DMS 273 treated with DMSO at 0.1 percent for 48 hours (cell line): ENCODE results near the gene UBR4.
"Not testable (repeated sequence)": the region's sequence is repeated elsewhere in the genome, so short reads cannot be mapped to it uniquely, and the experiment has no call there.

Experiments used
- DNase-seq: peaks from one replicate; lab custom pipeline; 2025; lab: John Stamatoyannopoulos, UW

UBR4 gene

DNA sequence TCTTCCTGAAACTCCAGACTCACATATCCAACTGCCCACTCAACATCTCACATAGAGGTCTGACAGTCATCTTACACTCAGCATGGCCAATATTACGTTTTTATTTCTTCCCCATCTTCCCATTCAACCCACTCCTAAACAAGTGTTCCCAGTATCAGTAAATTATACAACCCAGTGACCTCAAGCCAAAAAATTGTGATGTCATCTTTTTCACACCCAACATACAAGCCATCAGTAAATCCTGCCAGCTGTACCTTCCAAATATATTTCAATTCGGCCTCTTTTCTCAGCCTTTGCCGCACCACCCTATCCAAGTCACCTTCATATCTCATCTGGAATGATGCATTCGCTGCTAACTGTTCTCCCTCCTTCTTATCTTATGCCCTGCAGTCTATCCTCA lies 19.6 kb downstream of the UBR4 start:
- no peak for DNase-seq

DNA sequence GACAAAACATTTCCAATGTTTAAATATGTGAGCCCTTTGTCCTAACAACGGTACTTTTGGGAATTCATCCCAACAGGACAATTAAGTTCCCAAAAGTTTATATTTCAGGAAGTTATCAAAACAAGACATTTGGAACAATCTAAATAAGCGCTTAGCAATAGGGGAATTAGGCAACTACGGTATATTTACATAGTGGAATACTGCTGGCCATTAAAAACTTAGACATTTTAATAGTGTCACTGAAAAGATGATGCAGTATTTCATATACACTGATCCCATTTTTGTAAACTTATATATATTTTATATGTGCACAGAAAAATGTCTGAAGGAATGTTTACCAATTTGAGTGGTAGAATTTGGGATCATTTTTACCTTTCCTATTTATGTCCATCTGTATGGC lies 20.8 kb downstream of the UBR4 start:
- DNase-seq: no peak

DNA sequence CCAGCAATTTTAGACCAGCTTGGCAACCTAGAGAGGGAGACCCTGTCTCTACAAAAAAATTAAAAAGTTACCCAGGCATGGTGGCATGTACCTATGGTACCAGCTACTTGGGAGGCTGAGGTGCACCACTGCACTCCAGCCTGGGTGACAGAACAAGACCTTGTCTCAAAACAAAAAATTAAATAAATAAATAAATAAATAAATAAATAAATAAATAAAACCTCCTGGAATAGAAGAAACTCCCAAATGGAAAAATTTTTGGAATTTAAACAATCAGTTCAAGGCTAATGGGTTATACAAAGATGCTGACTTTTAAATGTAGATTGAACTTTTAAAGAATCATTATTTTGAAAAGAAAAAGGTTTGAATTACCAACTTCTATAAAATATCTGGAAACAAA lies 22.2 kb downstream of the UBR4 start:
- no peak for DNase-seq

DNA sequence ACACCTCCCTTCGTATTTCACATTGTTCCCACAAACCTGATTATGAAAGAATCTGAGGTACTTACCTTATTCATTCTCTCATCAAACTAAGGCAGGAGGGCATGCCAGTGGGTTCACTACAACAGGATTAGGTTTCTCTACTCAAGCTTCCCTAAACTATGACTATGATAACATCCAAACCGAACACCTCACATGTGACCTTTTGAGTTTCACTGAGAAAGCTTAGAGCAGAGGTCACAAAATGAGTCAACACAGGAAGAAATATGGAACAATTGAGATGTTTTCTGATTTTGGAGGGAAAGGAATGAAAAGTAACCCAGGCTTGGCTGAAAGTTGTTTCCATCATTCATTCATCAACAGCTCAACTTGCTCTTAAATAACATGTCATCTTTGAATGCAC lies 24.1 kb downstream of the UBR4 start:
- no peak for DNase-seq

DNA sequence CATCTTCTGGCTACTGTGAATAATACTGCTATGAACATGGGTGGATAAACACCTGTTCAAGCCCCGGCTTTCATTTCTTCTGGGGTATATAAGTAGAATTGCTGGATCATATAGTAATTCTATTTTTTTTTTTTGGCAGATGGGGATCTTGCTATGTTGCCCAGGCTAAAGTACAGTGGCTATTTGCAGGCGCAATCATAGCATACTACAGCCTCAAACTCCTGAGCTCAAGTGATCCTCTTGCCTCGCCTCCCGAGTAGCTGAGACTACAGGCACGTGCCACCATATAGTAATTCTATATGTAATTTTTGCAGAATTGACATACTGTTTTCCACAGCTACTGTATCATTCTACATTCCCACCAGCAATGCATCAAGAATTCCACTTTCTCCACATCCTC lies 27.8 kb downstream of the UBR4 start:
- no peak for DNase-seq

DNA sequence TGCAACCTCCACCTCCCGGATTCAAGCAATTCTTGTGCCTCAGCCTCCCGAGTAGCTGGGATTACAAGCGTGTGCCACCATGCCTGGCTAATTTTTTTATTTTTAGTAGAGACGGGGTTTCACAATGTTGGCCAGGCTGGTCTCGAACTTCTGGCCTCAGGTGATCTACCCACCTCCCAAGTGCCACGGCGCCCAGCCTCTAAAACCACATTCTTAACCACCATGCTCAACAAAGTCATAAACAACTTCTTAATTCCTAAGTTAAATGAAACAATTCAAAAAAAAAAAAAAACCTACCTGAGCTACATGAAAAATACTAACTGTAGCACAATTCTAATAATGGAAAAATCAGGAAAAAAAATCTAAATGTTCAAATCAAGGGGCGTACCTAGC lies 29.8 kb downstream of the UBR4 start:
- not testable (repeated sequence) for DNase-seq

DNA sequence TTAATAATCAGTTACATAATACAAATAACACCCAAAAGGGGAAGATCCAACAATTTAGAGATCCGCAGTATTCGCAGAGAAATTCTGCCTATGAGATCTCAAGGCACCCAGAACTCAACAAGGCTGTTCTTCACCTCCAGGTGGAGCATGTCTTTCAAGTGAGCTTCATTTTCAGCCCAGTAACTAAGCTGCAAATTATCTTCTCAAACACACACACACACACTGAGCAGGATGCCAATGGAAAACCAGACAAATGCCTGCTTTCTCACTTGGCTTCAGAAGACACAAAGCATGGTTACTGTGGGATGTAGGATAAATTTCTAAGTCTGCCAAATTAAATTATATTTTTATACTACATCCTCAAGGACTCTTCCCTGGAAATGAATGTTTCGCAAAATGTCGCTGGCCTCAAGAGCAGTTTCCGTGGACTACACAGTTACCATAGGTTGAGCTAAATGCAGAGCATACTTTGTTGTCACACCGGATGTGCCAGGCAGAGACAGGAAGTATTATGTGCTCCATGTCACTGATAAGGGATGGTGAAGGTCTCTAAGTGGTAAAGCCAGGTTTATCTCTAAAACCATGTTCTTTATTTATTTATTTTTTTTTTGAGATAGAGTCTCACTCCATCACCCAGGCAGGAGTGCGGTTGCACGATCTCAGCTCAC lies 30.3 kb downstream of the UBR4 start:
- no peak for DNase-seq

DNA sequence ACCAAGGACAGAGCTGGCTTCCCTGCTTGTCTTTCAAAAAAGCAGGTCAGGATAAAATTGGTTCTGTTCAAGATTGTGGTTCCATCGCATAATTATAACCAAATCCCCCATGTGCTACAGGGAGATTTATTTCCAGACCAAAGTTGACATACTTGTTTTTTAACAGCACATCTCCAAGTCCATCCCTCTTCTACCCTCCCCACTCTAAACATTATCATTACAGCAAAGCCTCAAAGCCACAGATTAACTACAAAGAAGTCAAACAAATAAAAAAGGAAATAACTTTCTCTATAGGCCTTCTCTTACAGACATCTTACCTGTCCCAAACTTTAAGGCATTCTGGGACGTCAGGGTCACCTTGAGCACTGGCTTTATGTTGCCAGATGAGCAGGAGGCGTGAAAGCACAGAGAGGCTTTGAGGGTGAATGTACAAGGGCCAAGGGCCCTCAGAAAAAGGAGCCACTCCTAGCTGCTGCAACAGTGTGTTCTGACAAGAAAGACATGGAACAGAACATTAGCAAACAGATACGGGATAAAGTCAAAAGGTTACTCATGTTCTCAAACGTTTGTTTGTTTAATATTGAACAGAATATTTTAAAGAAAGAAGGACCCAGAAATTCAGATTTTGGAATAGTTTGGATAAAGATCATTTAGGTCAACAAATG lies 31.2 kb downstream of the UBR4 start:
- DNase-seq: no peak

DNA sequence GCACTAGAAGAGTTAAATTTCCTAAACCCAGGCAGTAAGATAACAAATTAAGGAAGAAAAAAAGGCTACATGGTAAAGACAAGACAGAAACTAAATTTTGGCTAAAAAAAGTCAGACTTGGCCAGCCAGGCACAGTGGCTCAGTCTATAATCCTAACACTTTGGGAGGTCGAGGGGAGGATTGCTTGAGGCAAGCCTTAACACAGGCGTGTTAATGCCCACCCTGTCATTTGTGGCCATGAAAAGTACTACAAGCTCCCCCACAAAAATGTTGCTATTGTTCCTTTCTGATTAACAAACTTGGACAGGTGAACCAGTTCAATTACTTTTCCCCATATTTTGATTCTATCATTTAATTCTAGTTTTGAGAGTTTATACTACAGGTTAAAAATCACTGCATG lies 32.3 kb downstream of the UBR4 start:
- DNase-seq: no peak

DNA sequence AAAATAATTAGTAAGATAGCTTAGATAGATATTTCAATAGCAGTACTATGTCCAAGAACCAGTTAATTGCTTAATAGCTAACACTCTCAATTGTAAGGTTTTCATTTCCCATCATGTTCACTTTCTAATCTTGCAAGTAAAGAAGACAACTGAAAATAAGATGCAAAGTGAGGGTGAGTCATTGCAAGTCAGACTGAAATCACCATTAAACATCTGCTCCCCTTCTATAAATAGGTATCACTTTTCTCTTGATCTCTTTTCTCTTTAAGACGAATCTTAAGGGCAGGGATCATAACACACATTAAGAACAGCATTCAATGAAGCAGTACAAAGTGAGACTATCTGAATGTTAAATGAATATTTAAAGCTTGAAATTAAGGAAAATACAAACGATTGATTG lies 40.4 kb downstream of the UBR4 start:
- peak; percentile 67 for DNase-seq

DNA sequence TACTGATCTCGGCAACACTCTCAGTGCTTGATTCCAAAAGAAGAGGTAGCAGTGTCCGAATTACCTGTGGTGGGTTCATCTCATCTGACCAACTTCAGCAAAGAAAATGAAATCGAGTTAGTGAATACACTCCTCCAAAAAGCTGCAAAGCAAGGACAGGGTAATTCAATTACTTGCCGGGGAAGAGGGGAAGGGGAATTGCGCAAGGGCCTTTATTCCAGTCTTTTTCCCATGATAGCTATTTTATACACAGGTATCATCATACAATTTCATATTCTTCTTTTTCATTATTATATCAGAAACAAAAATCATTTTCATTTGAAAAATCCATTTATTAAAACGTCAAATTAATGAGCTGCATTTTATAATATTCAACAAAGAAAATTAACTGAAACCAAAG lies 42.9 kb downstream of the UBR4 start:
- no peak for DNase-seq

DNA sequence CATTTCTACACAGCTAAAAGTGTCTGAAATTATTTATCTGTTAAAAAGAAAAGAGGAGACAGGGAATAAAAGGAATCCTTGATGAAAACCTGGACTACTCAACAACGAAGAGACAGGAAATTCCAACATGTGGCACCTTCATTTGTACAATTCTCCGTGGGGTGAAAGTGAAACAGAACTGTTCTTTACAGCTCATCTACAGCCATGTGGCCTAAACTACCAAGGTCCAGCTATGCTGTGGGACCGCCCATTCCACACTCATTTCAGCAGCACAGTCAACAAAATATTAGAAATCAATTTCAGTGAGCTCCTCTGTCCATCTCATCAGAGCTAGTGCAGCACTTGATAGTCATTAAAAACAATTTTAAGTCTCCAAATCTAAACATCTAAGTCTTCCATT lies 44.0 kb downstream of the UBR4 start:
- DNase-seq: no peak

DNA sequence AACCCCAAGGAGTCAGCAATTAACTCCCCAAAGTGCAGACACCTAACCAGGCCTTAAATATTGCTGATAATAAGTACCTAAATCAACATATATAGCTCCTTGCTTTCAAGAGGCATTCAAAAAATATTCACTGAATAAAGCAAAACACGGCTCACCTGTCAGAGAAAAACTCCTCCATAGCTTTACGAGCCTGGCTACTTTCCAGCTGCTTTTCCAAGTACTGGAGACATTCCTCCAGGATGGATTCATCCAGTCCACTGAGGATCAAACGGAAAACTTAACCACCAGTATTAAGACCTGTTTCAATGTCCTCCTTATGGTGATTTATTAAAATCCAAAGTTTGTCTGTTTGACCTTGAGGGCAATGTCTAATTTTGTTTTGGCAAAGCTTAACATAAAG lies 44.6 kb downstream of the UBR4 start:
- DNase-seq: no peak

DNA sequence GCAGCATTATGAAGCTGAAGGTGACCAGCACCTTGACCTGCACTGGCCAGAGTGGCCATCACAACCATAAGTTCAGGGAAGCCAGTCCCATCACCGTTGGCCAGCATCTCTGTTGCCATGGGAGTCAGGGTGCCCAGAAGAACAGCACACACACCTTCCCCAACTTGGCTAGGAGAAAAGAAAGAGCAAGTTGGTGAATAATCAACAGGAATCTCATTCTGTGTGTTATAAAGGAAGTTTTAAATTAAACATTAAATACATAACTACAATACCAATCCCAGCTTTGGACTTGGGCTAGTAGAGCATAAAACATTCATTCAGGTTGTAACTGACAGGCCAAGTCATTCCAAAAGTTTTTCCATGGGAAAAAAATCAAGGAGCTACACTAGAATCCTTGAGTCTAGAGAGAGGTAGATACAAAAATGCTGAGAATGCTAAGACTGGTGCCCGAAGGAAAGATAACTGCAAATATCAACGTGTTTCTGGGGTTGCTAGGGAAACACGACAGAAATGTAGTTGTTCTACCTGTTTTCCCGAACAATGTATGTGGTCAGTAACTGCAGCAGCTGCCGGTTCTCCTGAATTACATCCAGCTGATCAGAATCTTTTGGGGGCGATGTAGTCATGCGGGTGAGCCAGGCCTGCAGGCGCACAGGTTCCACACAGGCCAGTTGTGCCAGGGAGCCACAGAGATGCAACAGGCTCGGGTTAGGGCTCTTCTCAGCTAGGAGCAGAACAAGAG lies 45.6 kb downstream of the UBR4 start:
- DNase-seq: no peak

DNA sequence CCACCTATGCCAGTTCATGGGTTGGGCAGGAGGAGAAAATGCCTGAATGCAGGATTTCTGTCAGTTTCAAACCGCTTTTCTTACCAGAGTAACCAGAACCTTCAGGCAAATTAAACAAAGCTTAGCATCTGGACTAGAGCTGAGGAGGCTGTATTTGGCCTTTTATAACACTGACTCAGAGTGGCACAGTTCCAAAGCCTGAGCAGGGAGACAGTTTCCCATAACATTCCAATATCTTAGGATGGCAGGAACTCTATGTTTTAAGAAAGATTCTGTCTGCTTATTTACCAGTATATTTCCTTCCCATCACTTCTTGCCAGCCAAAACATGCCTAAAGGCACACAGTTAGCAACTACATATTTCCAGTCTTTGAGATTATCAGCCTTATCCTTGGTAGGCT lies 46.8 kb downstream of the UBR4 start:
- no peak for DNase-seq

DNA sequence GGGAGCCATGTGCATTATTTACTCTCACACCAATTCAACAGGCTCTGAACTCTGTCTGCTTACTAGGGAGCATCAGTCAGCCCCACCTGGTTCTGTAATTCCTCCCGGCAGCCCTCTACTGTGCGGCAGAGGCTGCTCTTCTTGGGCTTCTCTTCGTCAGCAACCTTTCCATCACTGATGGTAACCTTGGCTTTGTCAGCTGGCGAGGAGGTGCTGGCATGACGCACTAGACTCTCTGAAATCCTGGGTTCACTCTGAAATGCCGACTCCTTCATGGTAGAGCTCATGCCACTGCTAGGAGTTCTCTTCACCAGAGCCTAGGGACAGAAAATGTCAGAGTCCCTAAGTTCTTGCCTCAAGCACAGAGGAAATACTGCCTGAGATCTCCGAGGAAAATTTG lies 49.2 kb downstream of the UBR4 start:
- DNase-seq: no peak

DNA sequence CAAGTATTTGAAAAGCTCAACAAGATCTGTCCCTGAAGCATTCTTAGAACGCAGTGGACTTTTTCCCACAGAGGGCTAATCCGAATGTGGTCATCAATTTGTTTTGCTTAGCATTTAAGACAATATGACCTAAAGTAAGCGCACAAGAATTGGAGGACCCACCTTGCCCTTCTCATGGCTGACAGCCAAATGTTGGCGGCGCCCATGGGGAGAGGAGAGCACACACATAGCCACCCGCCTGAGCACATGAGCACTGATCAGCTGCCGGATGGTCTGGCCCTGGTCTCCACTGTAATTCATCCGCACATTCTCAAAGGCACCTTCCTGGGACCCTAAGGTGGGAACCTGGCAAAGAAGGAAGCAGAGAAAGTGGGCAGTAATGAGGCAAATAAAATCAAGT lies 52.4 kb downstream of the UBR4 start:
- DNase-seq: no peak

DNA sequence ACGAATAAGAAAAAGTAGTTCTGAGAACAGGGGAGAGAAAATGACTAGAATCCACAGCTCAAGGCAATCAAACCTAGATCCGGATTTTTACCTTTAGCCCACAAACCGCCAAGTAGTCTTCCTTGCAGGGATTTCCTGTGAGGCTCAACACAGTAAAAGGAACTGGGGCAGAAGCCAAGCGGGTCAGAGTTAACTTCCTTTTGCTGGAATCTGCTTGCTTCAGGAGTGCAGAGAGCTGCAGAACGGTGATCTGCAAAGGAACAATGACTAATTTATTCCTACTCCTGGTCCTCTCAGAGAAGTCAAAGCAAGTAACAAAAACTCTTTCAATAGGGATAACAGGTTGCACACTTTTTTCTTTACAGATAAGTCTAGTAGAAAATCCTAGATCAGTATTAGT lies 53.4 kb downstream of the UBR4 start:
- no peak for DNase-seq

DNA sequence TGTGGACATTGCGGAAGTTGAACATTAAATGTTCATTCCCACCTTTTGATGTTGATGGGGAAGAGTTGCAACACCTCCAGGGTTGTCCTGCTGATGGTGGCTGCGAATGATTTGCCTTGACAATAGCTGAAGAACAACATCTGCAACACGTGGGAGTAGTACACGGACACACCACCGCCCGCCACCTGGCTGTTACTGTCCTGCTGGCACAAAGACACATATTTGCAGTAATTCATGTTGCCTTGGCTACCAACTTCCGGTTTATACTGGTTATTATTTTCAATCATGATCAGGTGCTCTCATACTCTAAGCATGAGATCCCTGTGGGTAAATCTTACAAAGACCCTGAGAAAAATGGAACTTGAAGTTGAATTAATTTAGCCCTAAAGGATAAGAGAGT lies 55.2 kb downstream of the UBR4 start:
- DNase-seq: no peak

DNA sequence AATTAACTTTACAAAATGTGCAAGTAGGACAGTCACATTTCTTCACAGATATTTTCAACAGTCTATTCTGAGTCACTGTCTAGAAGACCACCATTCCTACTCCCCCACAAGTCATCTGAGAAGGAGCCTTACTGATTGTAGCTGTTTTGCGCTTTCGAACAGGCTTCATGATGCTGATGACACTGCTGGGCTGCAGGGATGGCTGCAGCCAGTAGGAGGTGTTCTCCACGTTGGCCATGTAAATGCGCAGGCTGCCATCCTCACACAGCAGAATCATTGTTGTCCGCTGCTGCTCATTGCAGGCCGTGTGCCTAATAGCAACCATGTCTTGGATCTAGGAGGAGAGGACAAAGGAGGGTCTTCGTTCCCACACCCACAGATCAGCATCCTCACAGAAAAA lies 56.9 kb downstream of the UBR4 start:
- DNase-seq: no peak

DNA sequence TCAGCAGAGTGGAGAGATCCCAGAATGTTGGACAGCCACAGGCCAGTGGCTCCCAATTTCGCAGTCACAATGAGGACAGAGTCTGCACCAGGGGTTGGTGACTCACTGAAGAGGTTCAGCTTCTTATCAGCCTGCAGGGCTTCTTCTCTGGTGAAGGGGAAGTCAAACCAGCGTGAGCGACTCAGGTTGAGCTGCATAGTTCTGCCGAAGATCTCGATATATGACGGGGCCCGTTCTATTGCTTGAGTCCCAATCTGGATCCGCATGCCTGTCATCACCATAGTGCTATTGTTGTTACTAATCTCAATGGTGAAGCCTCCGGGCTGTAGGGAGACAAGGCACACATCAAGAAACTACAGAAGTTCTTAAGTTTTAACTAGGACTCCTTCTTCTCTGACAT lies 58.5 kb downstream of the UBR4 start:
- no peak for DNase-seq

DNA sequence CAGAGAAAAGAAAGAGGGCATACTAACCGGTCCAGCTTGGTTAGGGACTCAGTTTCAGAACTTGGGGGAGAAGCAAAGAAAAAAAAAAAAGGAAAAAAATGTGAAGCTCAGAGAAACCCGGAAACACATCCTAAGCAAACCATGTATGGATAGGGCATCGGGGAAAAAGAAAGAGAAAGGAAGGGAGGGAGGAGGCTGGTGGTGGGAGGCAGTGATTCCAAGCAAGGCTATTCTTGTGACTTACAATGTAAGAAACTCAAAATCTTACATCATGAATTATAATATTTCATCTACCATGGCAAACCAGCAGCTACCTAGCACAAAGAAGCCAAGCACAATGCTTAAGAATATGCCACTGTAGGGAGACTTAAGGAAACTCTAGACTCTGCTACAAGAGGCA lies 60.3 kb downstream of the UBR4 start:
- DNase-seq: no peak

DNA sequence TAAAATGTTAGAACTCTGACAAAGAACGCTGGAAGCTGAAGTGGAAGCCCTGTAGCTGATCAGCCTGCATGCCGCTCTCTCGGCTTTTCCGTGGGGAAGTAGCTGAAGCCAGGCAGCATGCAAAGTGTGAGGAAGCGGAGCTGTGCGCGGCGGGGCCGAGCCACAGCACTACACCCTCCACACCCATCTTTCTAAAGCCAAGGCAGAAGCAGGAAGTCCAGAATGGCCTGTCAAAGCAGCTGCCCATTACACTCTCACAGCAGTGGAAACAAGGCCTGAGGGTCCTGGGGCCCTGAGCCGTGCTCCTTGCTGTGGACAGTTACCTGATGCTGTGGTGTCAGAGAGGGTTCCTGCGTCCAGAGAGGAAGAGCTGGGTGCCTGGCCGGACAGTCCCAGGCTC lies 69.6 kb downstream of the UBR4 start:
- DNase-seq: no peak

DNA sequence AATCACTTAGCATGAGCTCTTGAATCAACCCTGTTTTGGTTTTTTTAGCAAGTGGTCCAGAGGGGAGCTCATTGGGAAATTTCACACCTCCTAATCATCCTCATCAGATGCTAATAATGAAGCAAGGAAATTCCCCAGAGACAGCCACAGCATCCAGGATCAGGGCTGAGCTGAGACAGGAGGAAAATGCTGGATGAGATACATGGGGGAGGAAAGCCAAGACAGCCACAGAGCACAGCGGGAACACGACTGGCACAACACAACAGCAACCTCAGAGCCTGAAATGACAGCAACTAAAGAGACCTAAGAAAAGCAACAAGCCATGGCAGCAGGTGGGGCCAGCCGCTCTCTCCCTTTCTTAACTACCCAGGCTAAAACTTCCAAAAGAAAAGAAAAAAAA lies 70.4 kb downstream of the UBR4 start:
- DNase-seq: no peak
